PC-3 (cell line): ENCODE data around the gene C22orf42. TPM values are rescaled to one million over a fixed set of nuclear protein-coding genes. Genes with fewer than 3 reads are reported as not detected.

Experiments
- ATAC-seq: fragments of 200-7000 bp; cut with Tn5 transposase; 2 replicates; pipeline ENCODE4 v1.9.1; 2020; ENCODE audit warnings: mild to moderate bottlenecking, moderate library complexity
- Bru-seq: library from RNA; stranded (reverse); fragments of 400-500 nt; gene quantifications from one replicate; lab custom pipeline; 2021; lab: Mats Ljungman, UMichigan
- BruChase-seq, 2 experiments: library from RNA; stranded (reverse); fragments of 400-500 nt; gene quantifications; one replicate each; lab custom pipeline; 2021; lab: Mats Ljungman, UMichigan
- BruUV-seq: library from RNA; stranded (reverse); fragments of 400-500 nt; replicated peaks from 2 replicates; lab custom pipeline; 2021; lab: Mats Ljungman, UMichigan
- CTCF ChIA-PET: fragments of 300-600 bp; sonication (Branson Sonifier 250); formaldehyde crosslinking; loops from one replicate; lab custom pipeline; 2022; ENCODE audit warnings: antibody characterized with exemption; lab: Charles Lee
- POLR2A ChIA-PET: fragments of 300-600 bp; sonication (Branson Sonifier 250); formaldehyde crosslinking; loops from one replicate; lab custom pipeline; 2022; ENCODE audit warnings: antibody characterized with exemption; ENCODE audit not compliant: unreplicated experiment; lab: Charles Lee
- DNase-seq: peaks from one replicate; pipeline ENCODE4 v3.0.0-alpha.2; 2015
- H2AFZ ChIP-seq: fragments of 300-600 bp; sonication (generic); 2 replicates; pipeline ENCODE4 v1.6.0; 2016; ENCODE audit warnings: antibody characterized with exemption, low read length
- H3F3A ChIP-seq: fragments of 300-600 bp; sonication (generic); one replicate; pipeline ENCODE4 v1.6.0; 2017; ENCODE audit warnings: antibody characterized with exemption, low read length, control low read depth, mild to moderate bottlenecking; ENCODE audit not compliant: unreplicated experiment
- H3K27ac ChIP-seq: fragments of 300-600 bp; sonication (generic); 2 replicates; pipeline ENCODE4 v1.5.1; 2016; ENCODE audit warnings: mild to moderate bottlenecking, low read length
- H3K27me3 ChIP-seq: fragments of 300-600 bp; sonication (generic); 2 replicates; pipeline ENCODE4 v1.6.1; 2016; ENCODE audit warnings: low read length, mixed read lengths
- H3K36me3 ChIP-seq: fragments of 300-600 bp; sonication (generic); 2 replicates; pipeline ENCODE4 v1.6.1; 2016; ENCODE audit warnings: low read depth, mixed run types, low read length, mixed read lengths
- H3K4me1 ChIP-seq: fragments of 300-600 bp; sonication (generic); 2 replicates; pipeline ENCODE4 v1.5.1; 2016; ENCODE audit warnings: low read length; ENCODE audit not compliant: insufficient read depth
- H3K4me2 ChIP-seq: fragments of 300-600 bp; sonication (generic); 2 replicates; pipeline ENCODE4 v1.6.0; 2016; ENCODE audit warnings: low read length
- H3K4me3 ChIP-seq: fragments of 300-600 bp; sonication (generic); 2 replicates; pipeline ENCODE4 v1.5.1; 2016; ENCODE audit warnings: mild to moderate bottlenecking, low read length, mixed read lengths
- H3K79me2 ChIP-seq: fragments of 300-600 bp; sonication (generic); 2 replicates; pipeline ENCODE4 v1.6.1; 2017; ENCODE audit warnings: low read length, mixed read lengths
- H3K9ac ChIP-seq: fragments of 300-600 bp; sonication (generic); 2 replicates; pipeline ENCODE4 v1.6.0; 2016; ENCODE audit warnings: mild to moderate bottlenecking, low read length
- H3K9me2 ChIP-seq: fragments of 300-600 bp; sonication (generic); replicated peaks from 2 replicates; pipeline ENCODE4 v1.6.1; 2016; ENCODE audit warnings: mixed run types, low read length, mixed read lengths
- H3K9me3 ChIP-seq: fragments of 300-600 bp; sonication (generic); 2 replicates; pipeline ENCODE4 v1.6.1; 2016; ENCODE audit warnings: low read length, mixed read lengths
- H4K20me1 ChIP-seq: fragments of 300-600 bp; sonication (generic); 2 replicates; pipeline ENCODE4 v1.6.1; 2016; ENCODE audit warnings: low read length, mixed read lengths
- EZH2 ChIP-seq: fragments of 300-600 bp; sonication (generic); IDR thresholded peaks from one replicate; pipeline ENCODE4 v1.6.1; 2017; ENCODE audit warnings: antibody characterized with exemption, mild to moderate bottlenecking, low read length; ENCODE audit not compliant: unreplicated experiment
- EZH2phosphoT487 ChIP-seq: fragments of 300-600 bp; sonication (generic); IDR thresholded peaks from 2 replicates; pipeline ENCODE4 v1.6.1; 2018; ENCODE audit warnings: mild to moderate bottlenecking, antibody characterized with exemption, low read length, borderline replicate concordance
- intact Hi-C: fragments of 100-400 bp; cut with micrococcal nuclease; formaldehyde crosslinking; loops from 2 replicates; pipeline ENCODE4 v1.9.0; 2023
- long read RNA-seq: library from polyadenylated mRNA; unstranded; transcript quantifications from one replicate; pipeline ENCODE4 v2.0.0, GENCODE V29; 2021; ENCODE audit not compliant: unreplicated experiment
- total RNA-seq: library from RNA; depleted of rRNA; stranded (reverse); fragments of >200 nt; gene quantifications from 2 replicates; pipeline ENCODE4 v1.2.3, GENCODE V29; 2014; rRNA removed
- TF ChIP-seq, protein P1 (sequence below): fragments of 300-600 bp; sonication (generic); conservative IDR thresholded peaks from 2 replicates; pipeline ENCODE4 v1.5.1; 2017; ENCODE audit warnings: antibody characterized with exemption, low read depth, mild to moderate bottlenecking, low read length

Gene C22orf42, protein sequence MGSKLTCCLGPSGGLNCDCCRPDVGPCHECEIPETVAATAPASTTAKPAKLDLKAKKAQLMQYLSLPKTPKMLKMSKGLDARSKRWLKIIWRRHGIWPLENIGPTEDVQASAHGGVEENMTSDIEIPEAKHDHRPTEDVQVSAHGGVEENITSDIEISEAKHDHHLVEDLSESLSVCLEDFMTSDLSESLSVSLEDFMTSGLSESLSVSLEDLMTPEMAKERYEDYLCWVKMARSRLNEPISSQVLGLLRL
- total RNA-seq (not detected in 2 replicates), Bru-seq, nascent RNA (not detected), BruChase-seq, experiment 1, labeled RNA remaining after a 6-hour chase (not detected), BruChase-seq, experiment 2, labeled RNA remaining after a 2-hour chase (not detected)
- long read RNA-seq: 0 reads

DNA sequence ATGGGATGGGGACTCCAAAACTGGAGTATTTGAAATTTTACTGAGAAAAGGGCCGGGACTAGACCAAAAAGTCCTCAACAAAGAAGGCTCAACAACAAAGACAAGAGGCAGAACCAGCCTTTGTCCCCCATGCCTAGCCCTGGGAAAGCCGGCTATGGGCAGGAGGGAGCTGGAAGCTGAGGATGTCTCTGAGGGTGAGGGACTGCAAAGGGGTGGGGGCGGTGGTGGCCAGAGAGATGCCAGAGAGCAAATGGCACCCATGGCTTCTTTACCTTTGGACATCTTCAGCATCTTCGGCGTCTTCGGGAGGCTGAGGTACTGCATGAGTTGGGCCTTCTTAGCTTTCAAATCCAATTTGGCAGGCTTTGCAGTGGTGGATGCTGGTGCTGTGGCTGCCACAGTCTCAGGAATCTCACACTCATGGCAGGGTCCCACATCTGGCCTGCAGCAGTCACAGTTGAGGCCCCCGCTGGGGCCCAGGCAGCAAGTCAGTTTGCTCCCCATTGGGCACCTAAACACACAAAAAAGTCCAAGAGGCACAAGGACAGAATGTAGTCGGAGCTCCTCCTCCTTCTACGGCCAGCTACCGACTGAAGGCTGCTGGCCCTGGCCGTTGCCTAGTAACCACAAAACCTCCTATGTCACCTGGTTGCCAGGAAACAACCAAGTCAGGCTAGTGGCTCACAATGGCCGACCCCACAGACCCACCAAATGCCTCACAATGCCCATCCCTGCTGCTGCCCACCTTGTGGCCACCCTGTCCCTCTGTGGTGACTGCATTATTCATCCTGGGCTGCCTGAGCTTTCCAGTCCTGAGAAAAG is at the start of gene C22orf42:
Gene C22orf42 (minus strand): TSS at position 592 of the 822 bp plus-strand sequence. CDS start 88 bp downstream, at position 504.
- Histone ChIP-seq H3K4me1 (no peaks in the 10 kb centered on the region), H3K79me2 (no peaks in the 10 kb centered on the region), H3K4me3 (no peak within 1 kb of the TSS), H3K36me3 (no peaks in the 10 kb centered on the region), H2AFZ (no peak within 1 kb of the TSS), H4K20me1 (no peaks in the 10 kb centered on the region), H3K4me2 (no peak within 1 kb of the TSS), H3K27me3 (peaks cover 7% of the 10 kb centered on the region), H3K27ac (no peak within 1 kb of the TSS), H3K9me3 (no peaks in the 10 kb centered on the region), H3K9ac (no peak within 1 kb of the TSS), H3K9me2 (no peaks in the 10 kb centered on the region), H3F3A (no peaks in the 10 kb centered on the region)
- TF ChIP-seq, protein P1, sequence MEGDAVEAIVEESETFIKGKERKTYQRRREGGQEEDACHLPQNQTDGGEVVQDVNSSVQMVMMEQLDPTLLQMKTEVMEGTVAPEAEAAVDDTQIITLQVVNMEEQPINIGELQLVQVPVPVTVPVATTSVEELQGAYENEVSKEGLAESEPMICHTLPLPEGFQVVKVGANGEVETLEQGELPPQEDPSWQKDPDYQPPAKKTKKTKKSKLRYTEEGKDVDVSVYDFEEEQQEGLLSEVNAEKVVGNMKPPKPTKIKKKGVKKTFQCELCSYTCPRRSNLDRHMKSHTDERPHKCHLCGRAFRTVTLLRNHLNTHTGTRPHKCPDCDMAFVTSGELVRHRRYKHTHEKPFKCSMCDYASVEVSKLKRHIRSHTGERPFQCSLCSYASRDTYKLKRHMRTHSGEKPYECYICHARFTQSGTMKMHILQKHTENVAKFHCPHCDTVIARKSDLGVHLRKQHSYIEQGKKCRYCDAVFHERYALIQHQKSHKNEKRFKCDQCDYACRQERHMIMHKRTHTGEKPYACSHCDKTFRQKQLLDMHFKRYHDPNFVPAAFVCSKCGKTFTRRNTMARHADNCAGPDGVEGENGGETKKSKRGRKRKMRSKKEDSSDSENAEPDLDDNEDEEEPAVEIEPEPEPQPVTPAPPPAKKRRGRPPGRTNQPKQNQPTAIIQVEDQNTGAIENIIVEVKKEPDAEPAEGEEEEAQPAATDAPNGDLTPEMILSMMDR: no peak
- TF ChIP-seq EZH2phosphoT487 (no peak), EZH2 (no peak)
- no TSS peak for BruUV-seq
- ATAC-seq (no peak), DNase-seq (no peak)
- CTCF ChIA-PET: no interaction called here
- POLR2A ChIA-PET: no interaction called here
- intact Hi-C loops: no loop called here

DNA sequence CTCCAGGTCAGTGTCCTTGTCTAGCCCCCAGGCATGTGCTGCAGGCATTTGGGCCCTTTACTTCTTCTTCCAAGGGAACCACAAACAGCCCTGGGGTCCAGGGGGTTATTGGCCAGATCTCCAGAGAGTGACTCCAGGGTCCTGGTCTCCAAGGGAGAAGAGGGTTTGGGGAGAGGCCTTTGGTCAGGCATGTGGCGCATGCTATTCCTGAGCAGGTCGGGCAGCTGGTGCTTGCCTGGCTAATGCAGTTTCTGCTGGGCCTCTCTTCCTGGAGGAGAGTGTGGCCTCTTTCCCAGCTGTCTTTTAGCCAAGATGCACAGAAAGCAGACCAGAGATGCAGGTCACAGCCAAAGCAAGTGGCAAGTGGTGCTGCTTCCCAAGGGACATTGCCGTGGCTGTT is 49.6 kb upstream of the C22orf42 start:
- intact Hi-C loops: loop anchor here (5.0 to 10.0 kb wide), 2 partner anchors 106 to 266 kb away; partner anchors contain the start of gene FBXO7
- H3K4me1 ChIP-seq: no peaks in the 10 kb centered on the region
- H3K9me2 ChIP-seq: no peaks in the 10 kb centered on the region
- BruUV-seq: no TSS peak
- ATAC-seq: no peak
- ChIA-PET CTCF (no interaction called here), POLR2A (no interaction called here)
- no peaks in the 10 kb centered on the region for H3F3A ChIP-seq
- H4K20me1 ChIP-seq: no peaks in the 10 kb centered on the region
- no peaks in the 10 kb centered on the region for H3K36me3 ChIP-seq
- no peak for TF ChIP-seq EZH2
- no peak for TF ChIP-seq EZH2phosphoT487
- TF ChIP-seq, protein P1: no peak
- no peak for DNase-seq
- H3K4me2 ChIP-seq: no peak overlapping the region
- no peak overlapping the region for H3K4me3 ChIP-seq
- H3K27ac ChIP-seq: no peak overlapping the region
- no peaks in the 10 kb centered on the region for H3K27me3 ChIP-seq
- H2AFZ ChIP-seq: no peak overlapping the region
- H3K9me3 ChIP-seq: no peaks in the 10 kb centered on the region
- no peaks in the 10 kb centered on the region for H3K79me2 ChIP-seq
- no peak overlapping the region for H3K9ac ChIP-seq
